Stimulated activated CD8-positive, alpha-beta memory T cell treated with anti-CD3 and anti-CD28 coated beads, Interleukin-4, amount 100 ng/mL, for 1 hour (primary cell): ENCODE measurements around the gene FBXO3.

ENCODE experiments used
- DNase-seq, 2 donors: peaks; one replicate each; pipeline ENCODE4 v3.0.0-alpha.2; 2020; ENCODE audit warnings: low read depth in 2 of 2, low spot score in 1 of 2

The FBXO3 gene

DNA sequence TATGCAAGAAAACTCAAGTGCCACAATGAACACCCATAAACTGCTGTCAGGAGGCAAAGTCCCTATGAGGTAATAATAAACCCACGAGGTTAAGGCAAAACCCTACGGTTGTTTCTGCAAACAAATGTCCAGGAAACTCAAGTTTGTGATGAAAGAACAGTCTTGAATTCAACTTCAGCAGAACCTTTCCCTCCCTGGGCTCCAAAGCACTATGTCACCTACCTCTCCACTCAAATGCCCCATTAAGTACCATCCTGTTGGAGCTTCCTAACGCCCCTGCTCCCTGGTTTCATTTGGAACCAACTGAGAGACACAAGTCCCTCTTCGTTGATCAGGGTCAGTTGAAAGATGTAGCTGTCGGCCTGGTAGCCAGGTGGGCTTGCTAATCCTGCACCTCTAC lies 71.1 kb downstream of the FBXO3 start:
- DNase-seq, result no peak

GRCh38 chr11:33701302-33702230 lies 72.8 kb downstream of the FBXO3 start:
- DNase-seq, result no peak

DNA sequence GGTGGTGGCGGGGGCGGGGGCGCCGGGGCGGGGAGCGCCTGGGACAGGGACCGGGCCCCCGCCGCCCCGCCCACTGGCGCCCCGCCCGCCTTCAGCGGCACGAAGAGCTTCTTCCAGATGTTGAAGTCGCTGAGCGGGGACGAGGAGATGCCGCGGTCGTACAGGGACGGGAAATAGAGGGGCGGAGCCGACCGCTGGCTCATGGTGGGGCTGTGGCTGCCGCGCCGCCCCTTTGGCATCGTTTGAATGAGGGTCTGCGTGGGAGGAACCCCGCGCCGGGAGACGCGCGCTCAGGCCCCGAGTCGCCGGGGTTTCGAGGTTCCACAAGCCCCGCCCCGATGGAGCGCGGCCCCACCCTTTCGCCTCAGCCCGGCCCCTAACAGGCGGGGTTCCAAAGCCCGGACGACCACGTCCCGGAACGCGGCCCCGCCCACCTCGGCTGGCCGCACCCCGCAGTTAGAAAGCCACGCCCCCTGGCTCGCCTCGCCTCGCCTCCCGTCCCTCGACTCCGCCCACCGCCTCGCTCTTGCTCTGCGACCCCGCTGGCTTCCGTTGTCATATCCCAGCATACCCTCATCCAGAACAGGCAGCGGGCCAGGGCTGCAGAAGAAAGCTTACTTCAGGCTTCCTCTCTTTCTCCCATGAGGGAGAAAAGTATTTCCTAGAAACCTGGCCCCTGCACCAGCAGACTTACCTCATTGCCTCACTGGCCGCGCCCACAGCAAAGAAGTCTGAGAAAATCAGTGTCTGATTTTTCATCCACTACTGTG lies 73.6 kb downstream of the FBXO3 start, which contains the start of gene C11orf91:
TSS of gene C11orf91 (minus strand) at position 325 of the 770 bp plus-strand sequence. CDS start at position 239, 86 bp downstream.
- DNase-seq, result peak; percentile 89

DNA sequence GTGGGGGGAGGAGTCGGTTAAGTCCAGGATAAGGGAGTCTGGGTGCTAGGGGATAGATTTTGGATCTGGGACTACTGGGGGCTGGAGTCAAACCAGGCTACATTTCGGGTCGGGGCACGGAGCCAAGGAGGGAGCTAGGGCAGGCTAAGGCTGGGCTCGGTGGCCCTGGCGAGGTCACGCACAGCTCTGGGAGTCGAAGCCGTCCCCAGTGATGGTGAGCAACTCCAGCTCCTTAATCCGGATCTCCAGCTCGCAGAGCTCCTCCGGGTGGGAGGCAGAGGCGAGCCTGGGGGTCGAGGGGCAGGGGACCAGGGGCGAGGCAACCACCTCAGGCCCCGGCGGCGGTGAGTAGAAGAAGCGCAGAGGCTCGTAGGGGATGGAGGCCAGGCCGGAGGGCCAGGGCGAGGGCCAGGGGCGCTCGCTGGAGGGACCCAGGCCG lies 74.2 kb downstream of the FBXO3 start:
- no peak for DNase-seq

- no peak for DNase-seq
These were observed 74.7 kb downstream of the FBXO3 start for GRCh38 chr11:33699515-33700062.

DNA sequence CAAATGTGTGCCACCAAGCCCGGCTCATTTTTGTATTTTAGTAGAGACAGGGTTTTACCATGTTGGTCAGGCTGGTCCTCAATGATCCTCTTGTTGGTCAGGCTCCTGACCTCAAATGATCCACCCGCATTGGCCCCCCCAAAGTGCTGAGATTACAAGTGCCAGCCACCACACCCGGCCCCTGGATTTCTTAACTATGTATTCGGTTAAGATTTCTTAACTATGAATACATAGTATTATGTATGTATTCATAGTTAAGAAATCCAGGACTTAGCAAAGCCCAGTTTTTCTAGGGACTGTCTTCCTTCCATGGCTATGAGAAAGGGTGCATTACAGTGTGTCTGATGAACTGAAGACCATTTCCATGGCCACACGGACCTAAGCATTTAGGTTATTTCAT lies 75.4 kb downstream of the FBXO3 start:
- DNase-seq, result no peak

GRCh38 chr11:33697997-33698396 lies 76.3 kb downstream of the FBXO3 start:
- DNase-seq, result no peak

DNA sequence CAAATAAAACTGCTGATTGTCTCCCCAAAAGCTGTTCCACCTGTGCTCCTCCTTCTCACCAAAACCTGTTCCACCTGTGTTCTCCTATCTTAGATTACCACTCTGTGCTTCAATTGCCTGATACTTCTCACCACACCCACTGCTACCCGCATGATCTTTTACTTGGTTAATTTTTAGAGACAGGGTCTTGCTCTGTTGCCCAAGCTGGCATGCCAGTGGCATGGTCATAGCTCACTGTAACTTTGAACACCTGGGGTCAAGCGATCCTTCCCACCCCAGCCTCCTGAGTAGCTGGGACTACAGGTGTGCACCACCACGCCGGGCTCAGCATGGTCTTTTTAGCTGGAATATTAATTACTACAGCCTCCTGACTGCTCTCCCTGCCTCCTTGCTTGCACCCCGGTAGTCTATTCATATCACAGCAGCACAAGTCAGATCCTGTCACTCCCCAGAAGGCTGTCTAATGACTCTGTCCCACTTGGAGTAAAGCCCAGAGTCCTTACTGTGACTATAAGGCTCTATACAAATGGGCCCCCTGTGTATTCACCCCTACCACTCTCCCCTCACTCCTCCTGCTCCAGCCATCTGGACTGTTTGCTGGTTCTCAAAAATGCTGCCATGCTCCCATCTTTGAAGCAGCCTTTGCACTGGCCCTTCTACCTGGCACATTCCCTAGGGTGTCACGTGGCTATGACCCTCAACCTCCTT lies 77.2 kb downstream of the FBXO3 start:
- DNase-seq, result no peak

DNA sequence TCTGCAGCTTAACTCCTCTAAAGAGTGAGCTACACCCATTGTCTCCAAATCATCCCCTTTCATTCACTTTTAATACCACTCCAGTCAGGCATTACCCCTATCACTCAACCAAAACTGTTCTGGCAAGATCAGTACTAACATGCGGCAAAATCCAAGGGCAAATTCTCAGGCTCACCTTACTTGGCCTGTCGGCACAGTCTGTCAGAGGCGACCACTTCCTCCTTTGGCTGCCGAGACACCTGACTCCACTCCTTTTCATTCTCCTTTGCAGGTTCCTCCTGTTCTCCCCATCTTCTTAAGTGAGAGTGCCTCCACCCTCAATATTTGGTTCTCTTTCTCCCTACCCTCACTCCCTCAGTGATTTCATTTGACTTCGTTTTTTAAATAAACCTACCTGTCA lies 77.9 kb downstream of the FBXO3 start:
- no peak for DNase-seq

GRCh38 chr11:33695051-33695566 lies 79.2 kb downstream of the FBXO3 start:
- no peak for DNase-seq

- DNase-seq, result no peak
These were observed 79.8 kb downstream of the FBXO3 start for GRCh38 chr11:33694346-33695050.

- no peak for DNase-seq
These were observed 81.8 kb downstream of the FBXO3 start for GRCh38 chr11:33692541-33692940.

- no peak for DNase-seq
These were observed 82.3 kb downstream of the FBXO3 start for GRCh38 chr11:33692013-33692504.

GRCh38 chr11:33691066-33691864 lies 83.1 kb downstream of the FBXO3 start:
- no peak for DNase-seq
